ENCODE measurements around the gene ARL3.

Gene ARL3

GRCh38 chr10:102735065-102735562, 20.9 kb upstream of the ARL3 start:
- Histone ChIP-seq H3K9ac (ENCODE audit: insufficient read length, low read depth) (no peak overlapping the region), H3K9me3 (ENCODE audit: insufficient read depth, low read length) (no peaks in the 10 kb centered on the region), H3K36me3 (ENCODE audit: insufficient read depth, insufficient read length, low read length) (peaks cover 58% of the 10 kb centered on the region), H3K4me3 (ENCODE audit: insufficient read length, low read depth) (no peak overlapping the region), H3K27me3 (ENCODE audit: insufficient read depth, insufficient read length) (no peaks in the 10 kb centered on the region), H3K4me1 (ENCODE audit: insufficient read depth, insufficient read length) (peaks cover 4% of the 10 kb centered on the region)
- TF ChIP-seq SUZ12 (IDR thresholded peaks at IDR 0.05; ENCODE audit: extremely low read depth, insufficient read depth, insufficient read length) (no peak), ZNF274 (IDR thresholded peaks at IDR 0.05; ENCODE audit: low read depth, low read length) (no peak), YY1 (IDR thresholded peaks at IDR 0.05; ENCODE audit: insufficient read depth, insufficient read length) (no peak)
- no peak for DNase-seq (ENCODE audit: low read depth, low spot score)

- Histone ChIP-seq H3K36me3 (ENCODE audit: insufficient read depth, insufficient read length, low read length) (peaks cover 71% of the 10 kb centered on the region), H3K9ac (ENCODE audit: insufficient read length, low read depth) (no peak overlapping the region), H3K27me3 (ENCODE audit: insufficient read depth, insufficient read length) (no peaks in the 10 kb centered on the region), H3K9me3 (ENCODE audit: insufficient read depth, low read length) (no peaks in the 10 kb centered on the region), H3K4me1 (ENCODE audit: insufficient read depth, insufficient read length) (peaks cover 4% of the 10 kb centered on the region), H3K4me3 (ENCODE audit: insufficient read length, low read depth) (no peak overlapping the region)
- no peak for DNase-seq (ENCODE audit: low read depth, low spot score)
- TF ChIP-seq ZNF274 (IDR thresholded peaks at IDR 0.05; ENCODE audit: low read depth, low read length), result no peak
- TF ChIP-seq YY1 (IDR thresholded peaks at IDR 0.05; ENCODE audit: insufficient read depth, insufficient read length), result no peak
- no peak for TF ChIP-seq SUZ12 (IDR thresholded peaks at IDR 0.05; ENCODE audit: extremely low read depth, insufficient read depth, insufficient read length)
Observed at GRCh38 chr10:102732661-102733060, 18.5 kb upstream of the ARL3 start.

- H3K9ac ChIP-seq (ENCODE audit: insufficient read length, low read depth), result no peak overlapping the region
- peaks cover 78% of the 10 kb centered on the region for H3K36me3 ChIP-seq (ENCODE audit: insufficient read depth, insufficient read length, low read length)
- no peak for TF ChIP-seq ZNF274 (IDR thresholded peaks at IDR 0.05; ENCODE audit: low read depth, low read length)
- no peak for TF ChIP-seq YY1 (IDR thresholded peaks at IDR 0.05; ENCODE audit: insufficient read depth, insufficient read length)
- no peak for TF ChIP-seq SUZ12 (IDR thresholded peaks at IDR 0.05; ENCODE audit: extremely low read depth, insufficient read depth, insufficient read length)
- H3K4me3 ChIP-seq (ENCODE audit: insufficient read length, low read depth), result no peak overlapping the region
- no peaks in the 10 kb centered on the region for H3K9me3 ChIP-seq (ENCODE audit: insufficient read depth, low read length)
- no peaks in the 10 kb centered on the region for H3K27me3 ChIP-seq (ENCODE audit: insufficient read depth, insufficient read length)
- peaks cover 4% of the 10 kb centered on the region for H3K4me1 ChIP-seq (ENCODE audit: insufficient read depth, insufficient read length)
- DNase-seq (ENCODE audit: low read depth, low spot score), result no peak
Observed at GRCh38 chr10:102731222-102731800, 17.1 kb upstream of the ARL3 start.

- no peaks in the 10 kb centered on the region for H3K27me3 ChIP-seq (ENCODE audit: insufficient read depth, insufficient read length)
- H3K9ac ChIP-seq (ENCODE audit: insufficient read length, low read depth), result no peak overlapping the region
- H3K4me3 ChIP-seq (ENCODE audit: insufficient read length, low read depth), result no peak overlapping the region
- TF ChIP-seq SUZ12 (IDR thresholded peaks at IDR 0.05; ENCODE audit: extremely low read depth, insufficient read depth, insufficient read length) (no peak), ZNF274 (IDR thresholded peaks at IDR 0.05; ENCODE audit: low read depth, low read length) (no peak), YY1 (IDR thresholded peaks at IDR 0.05; ENCODE audit: insufficient read depth, insufficient read length) (no peak)
- H3K9me3 ChIP-seq (ENCODE audit: insufficient read depth, low read length), result no peaks in the 10 kb centered on the region
- H3K4me1 ChIP-seq (ENCODE audit: insufficient read depth, insufficient read length), result no peaks in the 10 kb centered on the region
- DNase-seq (ENCODE audit: low read depth, low spot score), result no peak
- peaks cover 67% of the 10 kb centered on the region for H3K36me3 ChIP-seq (ENCODE audit: insufficient read depth, insufficient read length, low read length)
Observed at GRCh38 chr10:102729029-102730026, 15.1 kb upstream of the ARL3 start.

GRCh38 chr10:102727037-102727818, 13.0 kb upstream of the ARL3 start:
- H3K9ac ChIP-seq (ENCODE audit: insufficient read length, low read depth), result no peak overlapping the region
- TF ChIP-seq SUZ12 (IDR thresholded peaks at IDR 0.05; ENCODE audit: extremely low read depth, insufficient read depth, insufficient read length) (no peak), YY1 (IDR thresholded peaks at IDR 0.05; ENCODE audit: insufficient read depth, insufficient read length) (no peak), ZNF274 (IDR thresholded peaks at IDR 0.05; ENCODE audit: low read depth, low read length) (no peak)
- H3K4me1 ChIP-seq (ENCODE audit: insufficient read depth, insufficient read length), result no peaks in the 10 kb centered on the region
- DNase-seq (ENCODE audit: low read depth, low spot score), result no peak
- H3K27me3 ChIP-seq (ENCODE audit: insufficient read depth, insufficient read length), result no peaks in the 10 kb centered on the region
- no peak overlapping the region for H3K4me3 ChIP-seq (ENCODE audit: insufficient read length, low read depth)
- peaks cover 55% of the 10 kb centered on the region for H3K36me3 ChIP-seq (ENCODE audit: insufficient read depth, insufficient read length, low read length)
- H3K9me3 ChIP-seq (ENCODE audit: insufficient read depth, low read length), result no peaks in the 10 kb centered on the region

GRCh38 chr10:102726274-102726673, 12.1 kb upstream of the ARL3 start:
- Histone ChIP-seq H3K9ac (ENCODE audit: insufficient read length, low read depth) (no peak overlapping the region), H3K36me3 (ENCODE audit: insufficient read depth, insufficient read length, low read length) (peaks cover 50% of the 10 kb centered on the region), H3K27me3 (ENCODE audit: insufficient read depth, insufficient read length) (no peaks in the 10 kb centered on the region), H3K4me3 (ENCODE audit: insufficient read length, low read depth) (no peak overlapping the region), H3K9me3 (ENCODE audit: insufficient read depth, low read length) (no peaks in the 10 kb centered on the region), H3K4me1 (ENCODE audit: insufficient read depth, insufficient read length) (no peaks in the 10 kb centered on the region)
- DNase-seq (ENCODE audit: low read depth, low spot score), result no peak
- TF ChIP-seq ZNF274 (IDR thresholded peaks at IDR 0.05; ENCODE audit: low read depth, low read length), result no peak
- TF ChIP-seq SUZ12 (IDR thresholded peaks at IDR 0.05; ENCODE audit: extremely low read depth, insufficient read depth, insufficient read length), result no peak
- TF ChIP-seq YY1 (IDR thresholded peaks at IDR 0.05; ENCODE audit: insufficient read depth, insufficient read length), result no peak

All from NT2/D1 (cell line).